NCI-H2227 (cell line): ENCODE measurements around the gene OR11A1.

Experiments used
- DNase-seq: peaks from one replicate; lab custom pipeline; 2025; ENCODE audit not compliant: unreplicated experiment; lab: John Stamatoyannopoulos, UW

Gene OR11A1

DNA sequence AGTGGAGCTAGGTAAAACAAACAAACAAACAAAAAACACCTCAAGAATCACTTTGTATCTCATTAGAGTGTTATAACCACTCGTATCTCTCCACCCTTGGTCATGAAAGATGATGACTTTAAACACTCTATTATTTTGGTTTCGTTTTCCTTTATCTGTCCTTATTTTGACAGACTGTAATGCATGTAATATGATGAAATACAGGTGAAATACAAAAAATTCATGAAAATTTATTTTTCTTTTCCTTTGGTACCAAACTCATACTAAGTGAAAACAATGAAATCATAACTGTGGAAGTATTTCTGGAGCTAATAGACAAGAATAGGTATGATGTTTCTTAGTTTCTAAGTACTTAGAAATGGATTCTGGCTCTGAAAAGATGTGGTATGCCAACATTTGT, 57.3 kb downstream of the OR11A1 start:
- no peak for DNase-seq

DNA sequence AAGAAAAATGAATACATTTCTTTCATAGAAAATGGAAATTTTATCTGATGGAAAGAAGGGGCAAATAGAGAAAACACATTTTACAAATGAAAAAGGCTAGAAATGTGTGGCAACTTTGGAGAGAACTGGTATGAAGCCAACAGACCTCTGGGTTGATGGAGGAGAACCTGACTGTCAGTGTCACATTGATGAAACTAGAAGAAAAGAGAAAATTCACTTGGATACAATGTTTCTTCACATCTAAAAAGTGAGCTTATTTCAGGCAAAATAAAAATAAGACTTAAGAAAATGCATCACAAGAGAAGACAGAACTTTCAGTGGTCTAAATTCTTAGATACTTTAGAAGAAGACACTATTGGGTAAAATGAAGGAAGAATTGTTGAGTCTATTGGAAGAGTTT, 61.5 kb downstream of the OR11A1 start, which contains the start of gene OR12D2:
Gene OR12D2, plus strand, starts transcription at position 301 of the 400 bp plus-strand sequence. CDS start 1,069 bp downstream, outside the sequence.
- DNase-seq = no peak

DNA sequence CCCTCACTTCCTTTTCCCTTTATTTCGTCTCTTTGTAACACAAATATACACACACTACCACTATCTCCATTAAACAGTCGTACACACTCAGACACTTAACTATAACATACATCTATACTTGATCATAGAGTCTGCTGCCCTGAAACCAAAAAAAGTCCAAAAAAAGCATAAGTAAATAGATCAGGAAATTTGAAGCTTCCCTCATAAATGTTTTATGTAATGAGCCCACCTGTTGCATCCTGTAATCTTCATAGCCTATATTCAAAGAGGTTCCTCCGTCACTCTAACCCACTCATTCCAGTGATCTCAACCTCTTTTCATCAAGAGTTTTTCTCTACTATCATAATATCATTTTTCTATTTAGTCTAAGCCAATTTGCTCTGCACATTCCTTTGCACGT, 68.3 kb downstream of the OR11A1 start:
- no peak for DNase-seq

- no peak for DNase-seq
Observed at GRCh38 chr6:29376003-29376402, 80.9 kb downstream of the OR11A1 start.
